HPDE6-E6E7 (cell line): ENCODE results near the gene MISP.

Experiments used
- DNase-seq: peaks from one replicate; pipeline ENCODE4 v3.0.0; 2011; ENCODE audit warnings: missing footprints; ENCODE audit errors: extremely low spot score

Gene MISP

DNA sequence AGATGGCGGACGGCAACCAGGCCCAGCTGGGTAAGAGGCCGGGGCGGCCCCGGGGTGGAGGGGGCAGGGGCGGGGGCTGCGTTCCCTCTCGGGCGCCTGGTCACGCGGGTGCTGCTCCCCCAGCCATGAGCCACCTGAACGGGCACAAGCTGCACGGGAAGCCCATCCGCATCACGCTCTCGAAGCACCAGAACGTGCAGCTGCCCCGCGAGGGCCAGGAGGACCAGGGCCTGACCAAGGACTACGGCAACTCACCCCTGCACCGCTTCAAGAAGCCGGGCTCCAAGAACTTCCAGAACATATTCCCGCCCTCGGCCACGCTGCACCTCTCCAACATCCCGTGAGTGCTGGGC lies 57.5 kb downstream of the MISP start:
- no peak for DNase-seq

DNA sequence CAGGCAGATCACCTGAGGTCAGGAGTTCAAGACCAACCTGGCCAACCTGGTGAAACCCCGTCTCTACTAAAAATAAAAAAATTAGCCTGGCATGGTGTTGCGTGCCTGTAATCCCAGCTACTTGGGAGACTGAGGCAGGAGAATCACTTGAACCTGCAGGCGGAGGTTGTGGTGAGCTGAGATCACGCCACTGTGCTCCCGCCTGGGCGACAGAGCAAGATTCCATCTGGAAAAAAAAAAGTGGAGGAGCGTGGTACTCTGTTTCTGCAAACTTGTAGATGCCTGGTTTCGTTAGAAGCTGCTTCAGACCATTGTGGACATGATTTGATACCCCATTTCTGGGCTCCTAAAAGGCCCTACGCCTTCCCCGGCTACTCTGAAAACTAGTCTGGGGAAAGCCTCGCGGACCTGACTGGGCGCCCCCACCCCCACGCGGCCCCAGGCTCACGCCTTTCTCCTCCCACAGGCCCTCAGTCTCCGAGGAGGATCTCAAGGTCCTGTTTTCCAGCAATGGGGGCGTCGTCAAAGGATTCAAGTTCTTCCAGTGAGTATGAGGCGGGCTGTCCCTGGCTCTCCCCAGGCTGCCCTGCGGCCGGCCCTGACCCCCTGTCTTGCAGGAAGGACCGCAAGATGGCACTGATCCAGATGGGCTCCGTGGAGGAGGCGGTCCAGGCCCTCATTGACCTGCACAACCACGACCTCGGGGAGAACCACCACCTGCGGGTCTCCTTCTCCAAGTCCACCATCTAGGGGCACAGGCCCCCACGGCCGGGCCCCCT lies 59.4 kb downstream of the MISP start:
- no peak for DNase-seq

DNA sequence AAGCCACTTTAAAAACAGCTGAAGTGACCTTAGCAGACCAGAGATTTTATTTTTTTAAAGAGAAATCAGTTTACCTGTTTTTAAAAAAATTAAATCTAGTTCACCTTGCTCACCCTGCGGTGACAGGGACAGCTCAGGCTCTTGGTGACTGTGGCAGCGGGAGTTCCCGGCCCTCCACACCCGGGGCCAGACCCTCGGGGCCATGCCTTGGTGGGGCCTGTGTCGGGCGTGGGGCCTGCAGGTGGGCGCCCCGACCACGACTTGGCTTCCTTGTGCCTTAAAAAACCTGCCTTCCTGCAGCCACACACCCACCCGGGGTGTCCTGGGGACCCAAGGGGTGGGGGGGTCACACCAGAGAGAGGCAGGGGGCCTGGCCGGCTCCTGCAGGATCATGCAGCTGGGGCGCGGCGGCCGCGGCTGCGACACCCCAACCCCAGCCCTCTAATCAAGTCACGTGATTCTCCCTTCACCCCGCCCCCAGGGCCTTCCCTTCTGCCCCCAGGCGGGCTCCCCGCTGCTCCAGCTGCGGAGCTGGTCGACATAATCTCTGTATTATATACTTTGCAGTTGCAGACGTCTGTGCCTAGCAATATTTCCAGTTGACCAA lies 60.1 kb downstream of the MISP start:
- no peak for DNase-seq

DNA sequence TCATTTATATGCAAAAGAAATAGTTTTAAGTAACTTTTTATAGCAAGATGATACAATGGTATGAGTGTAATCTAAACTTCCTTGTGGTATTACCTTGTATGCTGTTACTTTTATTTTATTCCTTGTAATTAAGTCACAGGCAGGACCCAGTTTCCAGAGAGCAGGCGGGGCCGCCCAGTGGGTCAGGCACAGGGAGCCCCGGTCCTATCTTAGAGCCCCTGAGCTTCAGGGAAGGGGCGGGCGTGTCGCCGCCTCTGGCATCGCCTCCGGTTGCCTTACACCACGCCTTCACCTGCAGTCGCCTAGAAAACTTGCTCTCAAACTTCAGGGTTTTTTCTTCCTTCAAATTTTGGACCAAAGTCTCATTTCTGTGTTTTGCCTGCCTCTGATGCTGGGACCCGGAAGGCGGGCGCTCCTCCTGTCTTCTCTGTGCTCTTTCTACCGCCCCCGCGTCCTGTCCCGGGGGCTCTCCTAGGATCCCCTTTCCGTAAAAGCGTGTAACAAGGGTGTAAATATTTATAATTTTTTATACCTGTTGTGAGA lies 60.7 kb downstream of the MISP start:
- DNase-seq: no peak

DNA sequence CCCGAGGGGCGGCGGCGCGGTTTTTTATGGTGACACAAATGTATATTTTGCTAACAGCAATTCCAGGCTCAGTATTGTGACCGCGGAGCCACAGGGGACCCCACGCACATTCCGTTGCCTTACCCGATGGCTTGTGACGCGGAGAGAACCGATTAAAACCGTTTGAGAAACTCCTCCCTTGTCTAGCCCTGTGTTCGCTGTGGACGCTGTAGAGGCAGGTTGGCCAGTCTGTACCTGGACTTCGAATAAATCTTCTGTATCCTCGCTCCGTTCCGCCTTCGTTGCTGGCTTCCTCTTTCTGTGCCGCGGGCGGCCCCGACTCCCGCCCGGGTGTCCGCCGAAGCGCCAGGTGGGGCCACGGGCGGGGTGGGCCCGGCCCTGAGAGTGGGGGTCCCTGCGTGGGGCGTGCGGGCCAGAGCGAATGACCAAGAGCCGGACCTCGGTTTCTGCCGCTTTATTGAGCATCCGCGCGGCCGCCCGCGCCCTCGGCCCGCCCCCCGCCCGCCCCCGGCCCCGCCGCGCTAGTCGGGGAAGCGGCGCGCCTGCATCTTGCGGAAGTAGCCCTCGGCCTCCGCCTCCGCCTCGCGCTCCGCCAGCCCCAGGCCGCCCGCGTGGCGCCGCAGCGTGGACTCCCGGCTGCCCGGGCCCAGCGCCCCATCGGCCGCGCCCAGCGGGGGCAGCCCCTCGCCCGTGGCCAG lies 61.3 kb downstream of the MISP start:
- no peak for DNase-seq

DNA sequence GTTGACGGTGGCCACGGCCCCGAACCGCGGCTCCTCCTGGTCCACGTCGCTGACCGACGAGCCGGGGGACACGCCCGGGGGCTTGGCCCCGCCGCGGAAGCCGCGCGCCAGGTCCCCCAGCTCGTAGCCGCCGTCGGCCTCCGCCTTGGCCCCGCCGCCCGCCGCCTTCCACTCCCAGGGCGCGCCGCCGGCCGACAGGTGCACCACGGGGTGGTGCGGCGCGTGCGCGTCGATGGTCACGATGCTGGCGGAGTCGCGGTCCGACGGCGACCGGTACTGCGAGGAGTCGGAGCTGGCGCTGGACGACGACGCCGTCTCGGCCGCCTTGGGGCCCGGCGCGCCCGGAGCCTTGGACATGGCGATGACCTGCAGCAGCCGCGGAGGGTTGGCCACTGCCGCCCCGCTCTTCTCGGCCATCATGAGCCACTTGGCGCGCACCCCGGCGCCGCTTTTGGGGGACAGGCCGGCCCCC lies 61.9 kb downstream of the MISP start:
- no peak for DNase-seq

DNA sequence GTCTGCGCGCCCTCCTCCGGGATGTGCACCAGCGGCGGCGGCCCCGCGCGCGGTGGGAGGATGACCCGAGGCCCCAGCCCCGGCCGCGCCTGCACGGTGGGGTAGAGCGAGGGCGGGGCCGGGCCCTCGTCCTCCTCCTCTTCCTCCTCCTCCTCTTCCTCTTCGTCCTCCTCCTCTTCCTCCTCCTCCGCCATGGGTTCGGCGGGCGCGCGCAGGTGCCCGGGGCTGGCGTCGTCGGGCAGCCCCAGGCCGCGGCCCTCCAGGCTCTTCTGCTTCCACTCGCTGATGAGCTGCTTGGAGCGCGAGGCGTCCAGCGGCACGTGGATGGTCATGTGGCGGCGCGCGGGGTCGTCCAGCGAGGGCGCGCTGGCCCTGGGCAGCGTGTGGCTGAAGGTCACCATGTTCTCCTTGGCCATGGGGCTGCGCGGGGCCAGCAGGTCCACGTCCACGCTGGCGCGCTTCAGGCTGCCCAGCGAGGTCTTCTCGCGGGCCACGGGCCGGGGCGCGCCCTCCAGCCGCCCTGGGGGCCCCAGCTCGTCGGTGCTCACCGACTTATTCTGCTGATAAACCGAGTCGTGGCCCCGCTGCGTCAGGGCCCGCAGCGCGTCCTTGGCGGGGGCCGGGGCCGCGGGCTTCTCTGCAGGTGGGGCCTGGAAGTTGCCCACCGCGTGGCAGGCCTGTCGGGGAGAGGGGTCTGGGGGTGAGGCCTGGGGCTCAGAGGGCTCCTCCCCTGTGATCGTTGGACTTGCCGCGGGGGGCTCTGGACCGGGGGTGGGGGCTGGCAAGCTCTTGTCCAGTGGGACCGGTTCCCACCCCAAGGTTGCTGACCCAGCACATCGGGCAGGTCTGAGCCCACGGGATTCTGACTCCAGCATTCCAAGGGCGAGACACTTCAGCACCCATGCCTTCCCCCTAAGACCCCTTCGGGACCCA lies 62.6 kb downstream of the MISP start:
- no peak for DNase-seq
